Osteoblast (primary cell): ENCODE measurements around the gene ZNF587. TPM values are rescaled to one million over a fixed set of nuclear protein-coding genes. Genes with fewer than 3 reads are reported as not detected.
"Not testable (repeated sequence)": the region's sequence is repeated elsewhere in the genome, so short reads cannot be mapped to it uniquely, and the experiment has no call there.

Experiments used
- DNase-seq: peaks from one replicate; pipeline ENCODE4 v3.0.0; 2011; ENCODE audit warnings: low spot score, mixed read lengths; ENCODE audit not compliant: insufficient read length; ENCODE audit errors: missing footprints
- H2AFZ ChIP-seq: 2 replicates; pipeline ENCODE4 v1.6.0; 2011; ENCODE audit warnings: mild to moderate bottlenecking, low read length
- H3K27ac ChIP-seq: 2 replicates; pipeline ENCODE4 v1.5.1; 2011; ENCODE audit warnings: mild to moderate bottlenecking, low read depth, low read length, moderate library complexity
- H3K27me3 ChIP-seq: 2 replicates; pipeline ENCODE4 v1.6.0; 2012; ENCODE audit warnings: mild to moderate bottlenecking, control low read depth, inconsistent platforms, low read length, moderate library complexity; ENCODE audit not compliant: insufficient read depth
- H3K36me3 ChIP-seq: 2 replicates; pipeline ENCODE4 v1.5.1; 2011; ENCODE audit warnings: mild to moderate bottlenecking, low read length, control low read depth, moderate library complexity; ENCODE audit not compliant: insufficient read depth
- H3K4me1 ChIP-seq: 2 replicates; pipeline ENCODE4 v1.5.1; 2011; ENCODE audit warnings: mild to moderate bottlenecking, low read length, control low read depth, moderate library complexity; ENCODE audit not compliant: insufficient read depth
- H3K4me2 ChIP-seq: 2 replicates; pipeline ENCODE4 v1.6.0; 2011; ENCODE audit warnings: mild to moderate bottlenecking, low read length; ENCODE audit not compliant: insufficient read depth
- H3K4me3 ChIP-seq: fragments of 200-600 bp; sonication (generic); 3 replicates; pipeline ENCODE4 v1.5.1; 2012; ENCODE audit warnings: mild to moderate bottlenecking, low read length, inconsistent platforms; ENCODE audit not compliant: insufficient read depth
- H3K79me2 ChIP-seq: 2 replicates; pipeline ENCODE4 v1.6.0; 2012; ENCODE audit warnings: mild to moderate bottlenecking, low read length, control low read depth, inconsistent platforms; ENCODE audit not compliant: insufficient read depth
- H3K9me3 ChIP-seq: 2 replicates; pipeline ENCODE4 v1.5.1; 2011; ENCODE audit warnings: low read depth, low read length, control low read depth
- H4K20me1 ChIP-seq: 2 replicates; pipeline ENCODE4 v1.6.0; 2012; ENCODE audit warnings: mild to moderate bottlenecking, low read length, control low read depth; ENCODE audit not compliant: insufficient read depth
- CTCF ChIP-seq: IDR thresholded peaks from 2 replicates; pipeline ENCODE4 v1.5.1; 2011; ENCODE audit warnings: mild to moderate bottlenecking, low read depth, low read length, moderate library complexity; ENCODE audit errors: extremely low read depth
- total RNA-seq: library from RNA; depleted of rRNA; stranded (reverse); fragments of >200 nt; gene quantifications from 2 replicates; pipeline ENCODE4 v1.2.3, GENCODE V29; 2012

The ZNF587 gene
- total RNA-seq, result 21.8 and 26.4 TPM in 2 replicates

GRCh38 chr19:57849666-57850473 lies at the start of gene ZNF587:
ZNF587 (plus strand) TSS chr19:57849859; CDS start chr19:57850039, 180 bp downstream.
- not testable (repeated sequence) for H3K27me3 ChIP-seq, H3K4me1 ChIP-seq, H3K9me3 ChIP-seq, H3K36me3 ChIP-seq, H2AFZ ChIP-seq
- Histone ChIP-seq H3K4me2 (peak within 1 kb of the TSS; percentile 88), H4K20me1 (peaks cover 18% of the 10 kb centered on the region), H3K27ac (peak within 1 kb of the TSS; percentile 81), H3K79me2 (peaks cover 61% of the 10 kb centered on the region), H3K4me3 (peak within 1 kb of the TSS; percentile 89)
- peak; percentile 65 for DNase-seq

- no peak for DNase-seq
- Histone ChIP-seq H4K20me1 (no peaks in the 10 kb centered on the region), H3K4me2 (no peak overlapping the region), H3K9me3 (no peaks in the 10 kb centered on the region), H3K27ac (no peak overlapping the region), H3K36me3 (peaks cover 4% of the 10 kb centered on the region), H3K79me2 (peaks cover 16% of the 10 kb centered on the region), H2AFZ (no peak overlapping the region), H3K4me1 (peaks cover 6% of the 10 kb centered on the region), H3K27me3 (no peaks in the 10 kb centered on the region), H3K4me3 (no peak overlapping the region)
- no peak for TF ChIP-seq CTCF
These were observed 49.0 kb upstream of the ZNF587 start for GRCh38 chr19:57800696-57801095.

- no peaks in the 10 kb centered on the region for H4K20me1 ChIP-seq
- H3K4me2 ChIP-seq, result no peak overlapping the region
- H3K79me2 ChIP-seq, result peaks cover 25% of the 10 kb centered on the region
- no peaks in the 10 kb centered on the region for H3K9me3 ChIP-seq
- peaks cover 6% of the 10 kb centered on the region for H3K4me1 ChIP-seq
- H3K4me3 ChIP-seq, result no peak overlapping the region
- no peak for TF ChIP-seq CTCF
- H3K27ac ChIP-seq, result no peak overlapping the region
- no peak overlapping the region for H2AFZ ChIP-seq
- DNase-seq, result no peak
- H3K27me3 ChIP-seq, result no peaks in the 10 kb centered on the region
- H3K36me3 ChIP-seq, result peaks cover 3% of the 10 kb centered on the region
These were observed 47.4 kb upstream of the ZNF587 start for GRCh38 chr19:57802269-57802668.

GRCh38 chr19:57803265-57803593 lies 46.4 kb upstream of the ZNF587 start:
- Histone ChIP-seq H3K4me3 (peak overlapping the region; percentile 85), H3K36me3 (peaks cover 11% of the 10 kb centered on the region), H3K79me2 (peaks cover 32% of the 10 kb centered on the region), H2AFZ (peak overlapping the region; percentile 84), H3K27me3 (no peaks in the 10 kb centered on the region), H3K9me3 (no peaks in the 10 kb centered on the region), H3K27ac (peak overlapping the region; percentile 76), H3K4me2 (peak overlapping the region; percentile 92), H4K20me1 (no peaks in the 10 kb centered on the region), H3K4me1 (peaks cover 6% of the 10 kb centered on the region)
- TF ChIP-seq CTCF, result no peak
- DNase-seq, result no peak
